GM13976 (cell line): Measurements from ENCODE around the gene UGT1A6.

Experiments
- DNase-seq: peaks from one replicate; pipeline ENCODE4 v3.0.0; 2012; ENCODE audit warnings: low spot score
- CTCF ChIP-seq: IDR thresholded peaks from 2 replicates; pipeline ENCODE4 v1.5.1; 2012; ENCODE audit warnings: borderline replicate concordance, mild to moderate bottlenecking; ENCODE audit not compliant: insufficient read depth; ENCODE audit errors: extremely low read depth, missing control alignments, control extremely low read depth
- in situ Hi-C: fragments of 300-500 bp; cut with MboI; formaldehyde crosslinking; loops from one replicate; pipeline ENCODE4 v1.12.0; 2022; ENCODE audit warnings: low sequenced_read_pairs, mixed read lengths, inconsistent platforms; ENCODE audit not compliant: unreplicated experiment

The UGT1A6 gene

GRCh38 chr2:233673896-233674295 is 18.8 kb upstream of the UGT1A6 start:
- in situ Hi-C loops, result no loop called here
- no peak for DNase-seq

GRCh38 chr2:233674314-233674713 is 18.4 kb upstream of the UGT1A6 start:
- in situ Hi-C loops, result no loop called here
- DNase-seq, result no peak

More at GRCh38 chr2:233673896-233674295, 18.8 kb upstream of the UGT1A6 start:
- no peak for TF ChIP-seq CTCF

GRCh38 chr2:233674995-233675394 is 17.7 kb upstream of the UGT1A6 start:
- DNase-seq, result no peak
- no peak for TF ChIP-seq CTCF
- in situ Hi-C loops, result no loop called here

More at GRCh38 chr2:233674314-233674713, 18.4 kb upstream of the UGT1A6 start:
- TF ChIP-seq CTCF, result no peak

- DNase-seq, result no peak
- in situ Hi-C loops, result no loop called here
- TF ChIP-seq CTCF, result no peak
These were observed 16.6 kb upstream of the UGT1A6 start for GRCh38 chr2:233676046-233676445.

- no peak for DNase-seq
- TF ChIP-seq CTCF, result no peak
- in situ Hi-C loops, result no loop called here
These were observed 13.5 kb upstream of the UGT1A6 start for GRCh38 chr2:233679196-233679595.

GRCh38 chr2:233680361-233681045 is 12.2 kb upstream of the UGT1A6 start:
- TF ChIP-seq CTCF, result no peak
- DNase-seq, result no peak
- in situ Hi-C loops, result no loop called here

GRCh38 chr2:233681521-233682099 is 11.1 kb upstream of the UGT1A6 start, which contains the start of gene UGT1A7:
Gene UGT1A7 (plus strand): TSS chr2:233681901. CDS start chr2:233681938, 37 bp downstream.
- in situ Hi-C loops, result no loop called here
- TF ChIP-seq CTCF, result no peak
- no peak for DNase-seq
